K562 (cell line): ENCODE data around the gene SUPT3H. TPM values are rescaled to one million over a fixed set of nuclear protein-coding genes. Genes with fewer than 3 reads are reported as not detected.

ENCODE experiments used
- ATAC-seq: fragments of 200-7000 bp; cut with Tn5 transposase; 3 replicates; pipeline ENCODE4 v1.9.1; 2020; ENCODE audit warnings: moderate library complexity
- BruUV-seq: library from RNA; stranded (reverse); fragments of 400-500 nt; replicated peaks from 2 replicates; lab custom pipeline; 2021; lab: Mats Ljungman, UMichigan
- CTCF ChIA-PET: fragments of 300-600 bp; formaldehyde crosslinking; extraction: SDS; loops from one replicate; lab custom pipeline; 2021; ENCODE audit warnings: low intra/inter-chr PET ratio; lab: Yijun Ruan, JAX
- POLR2A ChIA-PET: fragments of 300-600, 350-650 bp; sonication (Branson Sonifier 250); formaldehyde crosslinking; extraction: SDS; loops from one replicate; lab custom pipeline; 2021; ENCODE audit warnings: antibody characterized with exemption, inconsistent platforms; lab: Yijun Ruan, JAX
- DNase-seq, 4 experiments: peaks; one replicate each; pipeline versions ENCODE4 v3.0.0 to v3.0.0-alpha.2; 2011 to 2018; ENCODE audit warnings: low spot score in 3 of 4, mixed read lengths in 3 of 4; ENCODE audit errors: extremely low read depth in 1 of 4
- FAIRE-seq: peaks from 2 replicates; lab custom pipeline; 2011; peaks lifted over from hg19 to GRCh38; lab: Jason Lieb, UNC
- H2AFZ ChIP-seq: 2 replicates; pipeline ENCODE4 v1.6.0; 2011; ENCODE audit warnings: low read depth, low read length, control low read depth, inconsistent platforms
- H3K27ac ChIP-seq: fragments of 200-600 bp; 3 replicates; pipeline ENCODE4 v1.8.0; 2011; ENCODE audit warnings: low read depth, mild to moderate bottlenecking, control low read depth, inconsistent platforms, low read length, moderate library complexity, mixed read lengths; ENCODE audit errors: extremely low read depth
- H3K27me3 ChIP-seq, 2 experiments: fragments of 300-600 bp in 1 of 2; 2 replicates in 1 of 2; 3 replicates in 1 of 2; pipeline versions ENCODE4 v1.6.0 to v1.8.0; 2011; ENCODE audit warnings: inconsistent platforms in 2 of 2, low read length in 2 of 2, mild to moderate bottlenecking in 1 of 2, mixed read lengths in 1 of 2, moderate library complexity in 1 of 2; ENCODE audit not compliant: control insufficient read depth in 2 of 2, insufficient read depth in 2 of 2
- H3K36me3 ChIP-seq: fragments of 300-600 bp; 3 replicates; pipeline ENCODE4 v1.8.0; 2011; ENCODE audit warnings: mild to moderate bottlenecking, low read length, inconsistent platforms; ENCODE audit not compliant: control insufficient read depth, insufficient read depth
- H3K4me1 ChIP-seq, 2 experiments: fragments of 200-600 bp in 1 of 2; replicated peaks in 1 of 2; 2 replicates in 1 of 2; 3 replicates in 1 of 2; pipeline versions ENCODE4 v1.5.1 to v1.8.0; 2011; ENCODE audit warnings: inconsistent platforms in 2 of 2, low read length in 2 of 2, mild to moderate bottlenecking in 1 of 2, mixed read lengths in 1 of 2, moderate library complexity in 1 of 2; ENCODE audit not compliant: control insufficient read depth in 2 of 2, insufficient read depth in 2 of 2
- H3K4me2 ChIP-seq: 2 replicates; pipeline ENCODE4 v1.6.1; 2011; ENCODE audit warnings: low read length, control low read depth, inconsistent platforms, mixed read lengths; ENCODE audit not compliant: insufficient read depth
- H3K4me3 ChIP-seq: fragments of 200-600 bp; sonication (generic), shearing (Covaris generic); 2 replicates; pipeline ENCODE4 v1.5.1; 2016; ENCODE audit warnings: control low read depth, inconsistent platforms
- H3K79me2 ChIP-seq: fragments of 200-600 bp; 3 replicates; pipeline ENCODE4 v1.8.0; 2011; ENCODE audit warnings: low read length, inconsistent platforms; ENCODE audit not compliant: control insufficient read depth, insufficient read depth
- H3K9ac ChIP-seq, 2 experiments: 2 replicates each; pipeline versions ENCODE4 v1.6.0 to v1.6.1; 2011; ENCODE audit warnings: low read depth in 2 of 2, low read length in 2 of 2, control low read depth in 1 of 2, inconsistent platforms in 1 of 2, mild to moderate bottlenecking in 1 of 2, mixed read lengths in 1 of 2; ENCODE audit not compliant: insufficient read depth in 1 of 2
- H3K9me1 ChIP-seq: one replicate; pipeline ENCODE4 v1.6.0; 2011; ENCODE audit warnings: inconsistent platforms, mild to moderate bottlenecking, low read length, moderate library complexity; ENCODE audit not compliant: control insufficient read depth, insufficient read depth
- H3K9me3 ChIP-seq: replicated peaks from 2 replicates; pipeline ENCODE4 v1.5.1; 2011; ENCODE audit warnings: low read depth, low read length, inconsistent platforms; ENCODE audit not compliant: control insufficient read depth, insufficient read depth
- H4K20me1 ChIP-seq: replicated peaks from 2 replicates; pipeline ENCODE4 v1.6.1; 2011; ENCODE audit warnings: low read length, inconsistent platforms, mixed read lengths; ENCODE audit not compliant: control insufficient read depth, insufficient read depth
- CLOCK ChIP-seq: fragments of 250-450 bp; sonication (Bioruptor Pico); IDR thresholded peaks from 2 replicates; pipeline ENCODE4 v1.4.0; 2020; ENCODE audit warnings: mild to moderate bottlenecking, moderate library complexity, borderline replicate concordance
- FOXA3 ChIP-seq, 2 experiments: fragments of 450-650 bp in 1 of 2; sonication (generic) in 1 of 2; formaldehyde crosslinking; IDR thresholded peaks in 1 of 2; conservative IDR thresholded peaks in 1 of 2; 2 replicates each; pipeline versions ENCODE4 v1.4.0 to v1.8.0; 2020 to 2022; ENCODE audit warnings: mild to moderate bottlenecking in 2 of 2, missing genetic modification reagents in 1 of 2
- GABPA ChIP-seq: fragments of 200-800 bp; sonication (Bioruptor generic); conservative IDR thresholded peaks from 2 replicates; pipeline ENCODE4 v1.6.1; 2016; ENCODE audit warnings: low read depth, missing genetic modification characterization, missing compliant biosample characterization
- GABPB1 ChIP-seq: sonication (generic); formaldehyde crosslinking; IDR thresholded peaks from 2 replicates; pipeline ENCODE4 v1.8.0; 2022; ENCODE audit warnings: mild to moderate bottlenecking, missing genetic modification reagents
- HCFC1 ChIP-seq: IDR thresholded peaks from 2 replicates; pipeline ENCODE4 v1.6.1; 2012; ENCODE audit warnings: low read depth, low read length, improper control_type of control experiment
- HMG20B ChIP-seq: fragments of 250-450 bp; sonication (Bioruptor Pico); IDR thresholded peaks from 2 replicates; pipeline ENCODE4 v1.5.0; 2021; ENCODE audit warnings: mild to moderate bottlenecking
- KDM5B ChIP-seq: fragments of 200-600 bp; sonication (generic); IDR thresholded peaks from 2 replicates; pipeline ENCODE4 v1.6.1; 2012; ENCODE audit warnings: low read depth, mild to moderate bottlenecking, moderate library complexity, low read length, control low read depth, inconsistent platforms; ENCODE audit not compliant: insufficient replicate concordance
- RB1 ChIP-seq: fragments of 450-650 bp; IDR thresholded peaks from 2 replicates; pipeline ENCODE4 v1.6.1; 2017; ENCODE audit warnings: low read depth, mild to moderate bottlenecking
- RCOR1 ChIP-seq, 2 experiments: IDR thresholded peaks; 2 replicates each; pipeline ENCODE4 v1.6.1; 2012; ENCODE audit warnings: low read depth in 2 of 2, low read length in 2 of 2, borderline replicate concordance in 1 of 2, improper control_type of control experiment in 1 of 2
- WGBS: fragments of 100-300 bp; shearing (Covaris generic); methylation state at CpG from one replicate; pipeline ENCODE4 v1.1.6; 2016; ENCODE audit warnings: low coverage, mixed read lengths; ENCODE audit not compliant: insufficient coverage; ENCODE audit errors: missing lambda C conversion rate; 5-methylcytosine and 5-hydroxymethylcytosine counted together
- in situ Hi-C: fragments of 300-500 bp; cut with MboI; formaldehyde crosslinking; loops from 4 replicates; pipeline ENCODE4 v1.15.0; 2018; ENCODE audit warnings: inconsistent platforms, mixed read lengths
- intact Hi-C: fragments of 100-400 bp; cut with micrococcal nuclease; formaldehyde crosslinking; loops from 2 replicates; pipeline ENCODE4 v1.14.2; 2022
- polyA plus RNA-seq, 8 experiments: library from polyadenylated mRNA; depleted of rRNA in 4 of 8; stranded (reverse) in 5 of 8; unstranded in 3 of 8; fragments of >200 nt; fragmentation: Nextera tagmentation in 2 of 8; fragmentation: Illumina TruSeq in 1 of 8; extraction: Ambion mirVana in 2 of 8; extraction: Trizol in 1 of 8; gene quantifications; 2 replicates each; pipeline versions ENCODE4 v1.2.1 to v1.2.3, GENCODE V29; 2011 to 2014; ENCODE audit warnings: inconsistent platforms in 1 of 8, missing spikeins in 1 of 8
- total RNA-seq, 7 experiments: library from RNA; depleted of rRNA in 6 of 7; stranded (reverse); fragments of >200 nt in 6 of 7; fragmentation: Illumina TruSeq in 2 of 7; extraction: Trizol in 2 of 7; gene quantifications; 2 replicates each; pipeline versions ENCODE4 v1.2.1 to v1.2.3, GENCODE V29; 2011 to 2021; ENCODE audit warnings: low replicate concordance in 1 of 7
- TF ChIP-seq, protein P1 (sequence below): fragments of 450-650 bp; IDR thresholded peaks from 2 replicates; pipeline ENCODE4 v1.6.1; 2017; ENCODE audit warnings: antibody characterized with exemption

SUPT3H gene
- total and polyA plus RNA-seq, 9 of the 15 experiments (the other 6 are each of a cell fraction or from before 2014, with no cell fraction given), result 7.2 to 16.3 (median 11.9) TPM

DNA sequence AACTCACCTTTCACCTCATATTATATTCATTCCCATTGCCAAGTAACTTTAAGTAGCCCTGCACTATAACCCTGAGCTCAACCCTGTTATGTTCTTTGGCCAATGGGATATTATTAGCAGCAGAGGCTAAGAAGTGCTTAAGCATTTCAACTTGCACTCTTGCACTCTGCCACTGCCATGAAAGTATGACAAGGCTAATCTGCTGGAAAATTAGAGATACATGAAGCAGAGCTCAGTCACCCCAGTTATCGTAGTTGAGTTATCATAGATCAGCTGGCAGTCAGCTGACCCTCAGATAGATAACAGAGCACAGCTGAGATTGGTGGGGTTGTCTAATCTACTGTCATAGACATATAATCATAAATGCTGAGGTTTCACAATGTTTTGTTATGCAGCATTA is 259.0 kb downstream of the SUPT3H start:
- CTCF ChIA-PET, result no interaction called here
- Histone ChIP-seq H3K4me3 (no peak overlapping the region), H3K9me3 (no peaks in the 10 kb centered on the region), H3K9ac (no peak overlapping the region), H3K79me2 (no peaks in the 10 kb centered on the region), H3K4me2 (no peak overlapping the region), H3K27me3 (no peaks in the 10 kb centered on the region), H2AFZ (no peak overlapping the region), H3K36me3 (no peaks in the 10 kb centered on the region), H3K4me1 (no peaks in the 10 kb centered on the region), H4K20me1 (no peaks in the 10 kb centered on the region), H3K9me1 (no peaks in the 10 kb centered on the region)
- DNase-seq (no peak), FAIRE-seq (no peak), ATAC-seq (no peak)
- POLR2A ChIA-PET, result interaction anchor here (0.6 kb wide), 1 partner anchor 21 kb away, joined by 3 read pairs; no protein-coding TSS in a partner anchor
- no TSS peak for BruUV-seq
- intact Hi-C loops, result no loop called here
- 8% methylated on average over 1 of the region's 1 CpG for WGBS
- TF ChIP-seq RCOR1 (IDR thresholded peaks at IDR 0.05; ENCODE audit: borderline replicate concordance in 1 of 2, low read depth in 2 of 2, low read length in 2 of 2), result 0 out of 4 replicates have a peak, but pooled peaks of 1 of the 2 experiments have one; percentile 39
- no peak for TF ChIP-seq RB1
- TF ChIP-seq, all 486 proteins: peak for 1
- in situ Hi-C loops, result no loop called here
- H3K27ac ChIP-seq, result no peak overlapping the region

- no peak overlapping the region for H3K4me3 ChIP-seq
- no peak overlapping the region for H3K27ac ChIP-seq
- no peak overlapping the region for H3K4me2 ChIP-seq
- H3K27me3 ChIP-seq, result no peaks in the 10 kb centered on the region
- no peaks in the 10 kb centered on the region for H3K79me2 ChIP-seq
- DNase-seq, result no peak
- no peak overlapping the region for H3K9ac ChIP-seq
- FAIRE-seq, result no peak
- intact Hi-C loops, result no loop called here
- in situ Hi-C loops, result no loop called here
- ChIA-PET CTCF (no interaction called here), POLR2A (interaction anchor here (0.6 to 0.9 kb wide), 2 partner anchors 12 to 46 kb away, joined by 3 to 4 read pairs; no protein-coding TSS in a partner anchor)
- H4K20me1 ChIP-seq, result no peaks in the 10 kb centered on the region
- H3K9me1 ChIP-seq, result no peaks in the 10 kb centered on the region
- ATAC-seq, result no peak
- TF ChIP-seq FOXA3 (CRISPR knock-in tag; conservative IDR thresholded peaks at IDR 0.05 in 1 of 2, IDR thresholded peaks at IDR 0.05 in 1 of 2) (peak in 1 of 2 experiments; percentile 64; a peak in 2 of 4 replicates), HCFC1 (no peak), CLOCK (CRISPR knock-in tag) (no peak), GABPB1 (no peak), HMG20B (no peak), KDM5B (no peak), GABPA (no peak)
- TF ChIP-seq, protein P1, sequence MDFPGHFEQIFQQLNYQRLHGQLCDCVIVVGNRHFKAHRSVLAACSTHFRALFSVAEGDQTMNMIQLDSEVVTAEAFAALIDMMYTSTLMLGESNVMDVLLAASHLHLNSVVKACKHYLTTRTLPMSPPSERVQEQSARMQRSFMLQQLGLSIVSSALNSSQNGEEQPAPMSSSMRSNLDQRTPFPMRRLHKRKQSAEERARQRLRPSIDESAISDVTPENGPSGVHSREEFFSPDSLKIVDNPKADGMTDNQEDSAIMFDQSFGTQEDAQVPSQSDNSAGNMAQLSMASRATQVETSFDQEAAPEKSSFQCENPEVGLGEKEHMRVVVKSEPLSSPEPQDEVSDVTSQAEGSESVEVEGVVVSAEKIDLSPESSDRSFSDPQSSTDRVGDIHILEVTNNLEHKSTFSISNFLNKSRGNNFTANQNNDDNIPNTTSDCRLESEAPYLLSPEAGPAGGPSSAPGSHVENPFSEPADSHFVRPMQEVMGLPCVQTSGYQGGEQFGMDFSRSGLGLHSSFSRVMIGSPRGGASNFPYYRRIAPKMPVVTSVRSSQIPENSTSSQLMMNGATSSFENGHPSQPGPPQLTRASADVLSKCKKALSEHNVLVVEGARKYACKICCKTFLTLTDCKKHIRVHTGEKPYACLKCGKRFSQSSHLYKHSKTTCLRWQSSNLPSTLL, result no peak
- H3K36me3 ChIP-seq, result no peaks in the 10 kb centered on the region
- no peaks in the 10 kb centered on the region for H3K4me1 ChIP-seq
- no TSS peak for BruUV-seq
- H3K9me3 ChIP-seq, result no peaks in the 10 kb centered on the region
- no peak overlapping the region for H2AFZ ChIP-seq
These were observed 260.9 kb downstream of the SUPT3H start for GRCh38 chr6:45116714-45117410.
